NCI-H748 treated with DMSO at 0.1 percent for 48 hours (cell line): ENCODE data around the gene TEDC1.
"Not testable (repeated sequence)": the region's sequence is repeated elsewhere in the genome, so short reads cannot be mapped to it uniquely, and the experiment has no call there.

ENCODE experiments used
- DNase-seq: peaks from one replicate; lab custom pipeline; 2025; lab: John Stamatoyannopoulos, UW

Gene TEDC1

DNA sequence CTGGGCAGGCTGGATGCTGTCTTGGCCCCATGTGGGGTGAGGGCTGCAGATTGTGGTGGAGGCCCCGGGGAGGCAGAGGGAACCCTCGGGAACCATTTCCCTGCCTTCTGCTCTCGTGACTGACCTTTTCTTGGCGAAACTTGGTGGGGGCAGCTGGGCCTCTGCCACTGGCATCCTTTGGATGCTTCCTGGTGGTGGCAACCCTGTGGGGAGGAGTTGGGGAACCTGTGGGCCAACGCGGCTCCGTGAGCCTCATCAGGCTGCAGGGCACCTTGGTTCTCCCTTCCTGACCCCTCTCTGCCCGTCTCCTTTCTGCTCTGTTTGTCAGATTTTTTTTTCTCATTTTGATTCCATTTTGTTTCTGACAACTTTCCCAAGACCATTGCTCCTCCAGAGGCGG lies 49.8 kb downstream of the TEDC1 start:
- DNase-seq: no peak

- no peak for DNase-seq
Measured at GRCh38 chr14:105541218-105541875, 50.3 kb downstream of the TEDC1 start.

- not testable (repeated sequence) for DNase-seq
Measured at GRCh38 chr14:105545676-105546075, 54.6 kb downstream of the TEDC1 start.

DNA sequence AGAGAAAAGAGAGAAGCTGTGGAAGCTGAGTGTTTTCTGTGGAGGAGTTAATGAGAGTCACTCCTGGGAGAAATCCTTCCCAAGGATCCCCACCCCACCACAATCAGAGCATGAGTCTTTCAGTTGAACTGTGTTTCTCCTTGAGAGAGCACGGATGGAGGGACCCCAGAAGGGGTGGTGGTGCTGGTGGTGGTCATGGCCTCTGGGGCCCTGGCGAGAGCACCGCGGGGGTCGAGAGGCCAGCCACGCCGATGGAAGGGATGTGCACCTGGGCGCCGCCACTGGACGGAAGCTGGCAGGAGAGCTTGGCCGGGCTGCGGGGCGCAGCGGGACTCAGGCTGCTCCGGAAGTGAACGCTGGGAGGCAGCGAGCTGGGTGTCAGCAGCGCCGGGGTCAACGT lies 55.4 kb downstream of the TEDC1 start:
- not testable (repeated sequence) for DNase-seq

- not testable (repeated sequence) for DNase-seq
Measured at GRCh38 chr14:105547072-105547471, 56.0 kb downstream of the TEDC1 start.

- no peak for DNase-seq
Measured at GRCh38 chr14:105547741-105548169, 56.7 kb downstream of the TEDC1 start.
